ENCODE measurements around the gene CNTNAP5.

DNA sequence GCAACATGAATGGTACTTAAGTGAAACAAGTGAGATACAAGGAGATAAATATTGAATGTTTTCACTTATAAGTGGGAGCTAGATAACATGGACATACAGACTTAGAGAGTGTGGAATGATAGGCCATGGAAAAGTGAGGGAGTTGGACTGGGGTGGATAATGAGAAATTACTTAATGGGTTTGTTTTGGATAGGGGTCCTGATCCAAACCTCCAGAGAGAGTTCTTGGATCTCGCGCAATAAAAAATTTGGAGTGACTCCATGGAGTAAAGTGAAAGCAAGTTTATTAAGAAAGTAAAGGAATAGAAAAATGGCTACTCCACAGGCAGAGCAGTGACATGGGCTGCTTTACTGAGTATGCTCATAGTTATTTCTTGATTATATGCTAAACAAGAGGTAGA is 508.9 kb downstream of the CNTNAP5 start:
- TF ChIP-seq, protein P1, sequence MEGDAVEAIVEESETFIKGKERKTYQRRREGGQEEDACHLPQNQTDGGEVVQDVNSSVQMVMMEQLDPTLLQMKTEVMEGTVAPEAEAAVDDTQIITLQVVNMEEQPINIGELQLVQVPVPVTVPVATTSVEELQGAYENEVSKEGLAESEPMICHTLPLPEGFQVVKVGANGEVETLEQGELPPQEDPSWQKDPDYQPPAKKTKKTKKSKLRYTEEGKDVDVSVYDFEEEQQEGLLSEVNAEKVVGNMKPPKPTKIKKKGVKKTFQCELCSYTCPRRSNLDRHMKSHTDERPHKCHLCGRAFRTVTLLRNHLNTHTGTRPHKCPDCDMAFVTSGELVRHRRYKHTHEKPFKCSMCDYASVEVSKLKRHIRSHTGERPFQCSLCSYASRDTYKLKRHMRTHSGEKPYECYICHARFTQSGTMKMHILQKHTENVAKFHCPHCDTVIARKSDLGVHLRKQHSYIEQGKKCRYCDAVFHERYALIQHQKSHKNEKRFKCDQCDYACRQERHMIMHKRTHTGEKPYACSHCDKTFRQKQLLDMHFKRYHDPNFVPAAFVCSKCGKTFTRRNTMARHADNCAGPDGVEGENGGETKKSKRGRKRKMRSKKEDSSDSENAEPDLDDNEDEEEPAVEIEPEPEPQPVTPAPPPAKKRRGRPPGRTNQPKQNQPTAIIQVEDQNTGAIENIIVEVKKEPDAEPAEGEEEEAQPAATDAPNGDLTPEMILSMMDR (IDR thresholded peaks at IDR 0.05; ENCODE audit: poor library complexity): no peak
- no peak for TF ChIP-seq EZH2 (IDR thresholded peaks at IDR 0.05; ENCODE audit: borderline replicate concordance)
